KG1 (cell line): ENCODE results near the gene UPK3BL1.
"Not testable (repeated sequence)": the region's sequence is repeated elsewhere in the genome, so short reads cannot be mapped to it uniquely, and the experiment has no call there.

Source experiments
- DNase-seq: peaks from one replicate; lab custom pipeline; 2025; lab: John Stamatoyannopoulos, UW

The UPK3BL1 gene

DNA sequence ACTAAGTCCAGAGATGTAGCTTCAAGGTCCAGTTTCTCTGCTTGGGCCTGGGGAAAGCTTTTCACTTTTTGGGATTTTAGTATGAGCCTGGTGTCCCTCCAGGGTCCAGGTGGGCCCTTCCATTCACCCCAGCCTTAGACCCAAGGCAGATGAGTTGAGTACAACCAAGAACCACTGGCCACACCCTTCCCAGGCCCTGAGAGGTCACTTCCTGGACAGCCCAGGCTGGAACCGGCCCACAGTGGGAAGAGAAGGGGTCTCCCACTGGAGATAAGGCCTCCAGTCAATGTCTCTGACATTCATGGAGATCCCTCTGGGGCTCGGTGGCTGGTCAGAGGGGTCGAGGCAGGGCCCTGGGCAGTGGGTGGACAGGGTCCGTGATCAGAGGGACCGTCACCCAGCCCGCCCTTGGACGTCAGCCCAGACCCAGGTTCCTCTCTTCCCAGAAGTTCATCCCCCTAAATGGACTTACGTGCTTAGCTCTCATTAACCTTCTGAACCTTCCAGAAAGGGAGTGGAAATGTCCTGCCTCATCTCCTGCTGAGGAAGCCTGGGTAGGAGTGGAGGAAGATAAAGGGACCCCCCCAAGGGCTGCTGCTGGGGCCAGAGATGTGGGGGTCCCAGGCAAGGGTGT, 15.2 kb downstream of the UPK3BL1 start:
- DNase-seq, result not testable (repeated sequence)

DNA sequence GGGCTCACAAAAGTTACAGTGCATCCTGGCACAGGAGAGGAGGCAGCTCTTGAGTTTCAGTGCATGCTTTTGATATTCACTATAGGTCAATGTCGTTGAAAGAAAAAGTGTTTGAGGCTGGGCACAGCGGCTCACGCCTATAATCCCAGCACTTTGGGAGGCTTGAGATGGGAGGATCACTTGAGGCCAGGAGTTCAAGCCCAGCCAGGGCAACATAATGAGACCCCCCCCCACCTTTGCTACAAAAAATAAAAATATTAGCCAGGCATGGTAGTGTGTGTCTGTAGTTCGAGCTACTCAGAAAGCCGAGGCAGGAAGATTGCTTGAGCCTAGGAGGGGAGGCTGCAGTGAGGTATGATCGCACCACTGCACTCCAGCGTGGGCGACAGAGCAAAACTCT, 24.5 kb downstream of the UPK3BL1 start:
- DNase-seq, result not testable (repeated sequence)

DNA sequence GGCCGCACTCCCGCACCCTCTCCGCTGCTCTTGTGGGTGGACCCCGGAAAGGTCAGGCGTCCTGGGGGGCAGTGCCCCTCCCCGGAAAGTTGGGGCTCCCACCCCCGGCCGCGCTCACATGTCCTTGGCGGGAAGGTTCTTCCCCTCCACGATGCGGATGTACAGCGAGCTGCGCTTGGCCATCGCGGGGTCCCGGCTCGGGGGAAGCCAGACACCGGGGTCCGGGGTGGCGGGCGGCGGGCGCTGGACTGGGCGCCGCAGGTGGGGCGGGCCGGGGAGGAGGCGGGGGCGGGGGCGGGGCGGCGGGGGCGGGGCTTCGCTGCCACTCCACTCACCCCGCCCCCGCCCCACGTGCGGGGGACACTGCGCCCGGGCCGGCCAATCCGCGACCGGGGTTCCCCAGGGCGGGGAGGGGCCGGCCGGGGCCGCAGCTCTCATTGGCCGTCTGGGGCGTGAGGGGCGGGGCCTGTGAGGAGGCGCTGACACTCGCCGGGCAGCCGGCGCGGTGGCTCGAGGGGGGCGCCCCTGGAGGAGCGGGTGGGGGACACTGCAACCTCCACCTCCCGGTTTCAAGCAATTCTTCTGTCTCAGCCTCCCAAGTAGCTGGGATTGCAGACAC, 26.0 kb downstream of the UPK3BL1 start, which contains the start of gene RASA4:
Gene RASA4, minus strand, starts transcription at position 250 of the 619 bp plus-strand sequence. Its CDS starts 67 bp downstream, at position 183.
- not testable (repeated sequence) for DNase-seq

DNA sequence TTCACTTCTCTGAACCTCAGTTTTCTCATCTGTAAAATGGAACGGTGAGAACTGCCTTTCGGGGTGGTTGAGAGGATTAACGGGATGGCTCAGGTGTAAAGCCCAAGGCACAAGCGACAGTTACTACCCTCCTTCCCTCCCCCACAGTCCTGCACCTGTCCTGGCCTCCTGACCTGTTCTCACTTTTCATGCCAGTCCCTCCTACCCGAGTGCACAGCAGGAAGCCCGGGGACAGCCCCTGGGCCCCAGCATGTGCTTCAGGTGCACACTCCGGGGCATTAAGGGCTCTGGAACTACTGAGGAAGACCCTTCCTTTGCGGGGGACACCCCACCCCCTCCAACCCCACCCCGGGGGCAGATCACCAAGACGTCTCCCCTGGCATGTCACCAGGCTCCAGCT, 26.7 kb downstream of the UPK3BL1 start:
- DNase-seq, result not testable (repeated sequence)

DNA sequence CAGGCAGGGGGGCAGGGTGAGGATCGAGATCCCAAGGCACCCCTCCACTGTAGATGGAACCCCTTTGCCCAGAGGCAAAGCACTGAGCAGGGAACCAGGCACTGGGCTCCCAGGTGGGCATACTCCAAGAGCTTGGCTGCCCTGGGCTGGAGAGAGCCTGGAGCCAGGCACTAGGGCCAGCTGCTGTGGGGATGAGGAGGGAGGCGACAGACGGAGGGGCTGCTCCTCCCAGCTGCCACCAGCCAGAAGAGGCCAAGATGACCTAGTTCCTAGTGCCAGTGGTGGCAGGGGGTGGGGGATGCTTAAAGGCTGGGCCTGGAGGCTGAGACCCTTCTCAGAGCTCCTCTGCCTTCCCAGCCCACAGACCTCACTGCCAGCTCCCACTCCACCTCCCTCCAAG, 27.7 kb downstream of the UPK3BL1 start:
- not testable (repeated sequence) for DNase-seq

DNA sequence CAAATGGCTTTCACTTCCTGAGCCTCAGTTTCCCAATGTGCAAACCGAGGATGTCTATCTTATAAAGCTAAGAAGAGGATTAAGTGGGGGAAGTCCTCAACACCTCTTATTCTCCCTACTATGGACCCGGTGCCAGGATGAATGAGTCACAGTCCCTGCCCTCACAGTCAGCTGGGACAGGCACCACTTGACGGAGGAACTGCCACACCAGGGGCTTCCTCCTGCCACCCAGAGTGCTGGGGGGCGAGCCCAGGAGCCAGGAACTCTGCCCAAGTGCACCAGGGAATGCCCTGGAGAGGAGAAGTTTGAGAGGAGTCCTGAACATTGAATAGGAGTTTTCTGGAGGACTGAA, 28.3 kb downstream of the UPK3BL1 start:
- DNase-seq, result not testable (repeated sequence)

DNA sequence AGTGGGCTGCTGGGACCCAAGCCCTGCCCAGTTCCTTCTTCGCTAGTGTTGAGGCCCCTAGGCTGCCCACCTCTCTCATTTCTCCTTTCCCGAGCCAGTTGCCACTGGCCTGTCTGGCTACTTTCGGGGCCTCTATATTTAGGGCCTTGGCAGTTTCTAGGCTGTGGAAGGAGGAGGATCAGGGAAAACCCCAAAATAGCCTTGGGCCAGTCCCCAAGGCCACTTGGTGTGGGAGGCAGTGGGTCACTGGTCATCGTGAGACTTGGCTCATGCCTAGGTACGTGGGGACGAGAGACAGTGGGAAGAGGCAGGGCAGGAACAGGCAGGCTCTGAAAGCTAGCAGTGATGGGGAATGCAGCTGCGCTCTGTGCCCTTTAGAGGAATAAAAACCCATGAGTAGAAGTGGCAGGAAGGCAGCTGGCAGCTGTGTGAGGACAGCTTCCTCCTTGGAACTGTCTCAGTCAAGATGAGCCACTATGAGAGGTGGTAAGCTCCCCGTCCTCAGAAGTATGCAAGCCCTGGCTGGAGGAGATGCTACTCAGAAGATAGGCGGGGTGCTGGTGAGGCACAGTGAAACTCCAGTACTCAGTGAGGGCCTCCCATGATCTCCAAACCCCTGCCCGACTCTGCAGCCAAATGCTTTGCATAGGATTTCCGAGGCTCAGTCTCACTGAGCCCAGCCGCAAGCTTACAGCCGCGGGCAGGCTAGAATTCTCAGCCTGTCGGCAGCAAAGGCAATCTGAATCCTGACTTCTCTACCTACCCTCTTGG, 28.8 kb downstream of the UPK3BL1 start:
- DNase-seq, result not testable (repeated sequence)

DNA sequence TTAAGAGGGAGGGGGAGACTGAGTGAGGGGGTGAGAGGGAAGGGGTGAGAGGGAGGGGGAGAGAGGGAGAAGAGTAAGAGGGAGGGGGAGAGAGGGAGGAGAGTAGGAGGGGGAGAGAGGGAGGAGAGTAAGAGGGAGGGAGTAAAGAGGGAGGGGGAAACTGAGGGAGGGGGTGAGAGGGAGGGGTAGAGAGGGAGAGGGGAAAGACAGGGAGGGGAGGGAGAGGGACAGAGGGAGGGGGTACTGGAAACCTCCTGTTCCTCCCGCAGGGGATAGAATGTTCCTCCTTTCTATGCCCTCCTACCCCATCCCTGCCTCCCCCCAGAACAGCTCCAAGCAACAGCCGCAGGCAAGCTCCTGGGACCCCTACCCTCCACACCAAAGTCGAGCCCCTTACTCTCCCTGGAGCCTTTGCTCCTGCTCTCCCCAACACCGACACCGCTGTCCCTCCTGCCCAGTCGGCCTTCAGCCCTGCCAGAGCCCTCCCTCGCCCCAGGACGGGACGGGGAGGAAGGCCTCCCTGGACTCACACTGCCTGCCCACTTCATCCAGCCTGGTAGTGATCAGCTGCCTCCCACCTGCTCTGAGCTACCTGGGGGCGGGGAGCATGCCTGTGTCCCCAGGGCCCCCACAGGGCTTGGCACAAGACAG, 30.8 kb downstream of the UPK3BL1 start:
- not testable (repeated sequence) for DNase-seq

DNA sequence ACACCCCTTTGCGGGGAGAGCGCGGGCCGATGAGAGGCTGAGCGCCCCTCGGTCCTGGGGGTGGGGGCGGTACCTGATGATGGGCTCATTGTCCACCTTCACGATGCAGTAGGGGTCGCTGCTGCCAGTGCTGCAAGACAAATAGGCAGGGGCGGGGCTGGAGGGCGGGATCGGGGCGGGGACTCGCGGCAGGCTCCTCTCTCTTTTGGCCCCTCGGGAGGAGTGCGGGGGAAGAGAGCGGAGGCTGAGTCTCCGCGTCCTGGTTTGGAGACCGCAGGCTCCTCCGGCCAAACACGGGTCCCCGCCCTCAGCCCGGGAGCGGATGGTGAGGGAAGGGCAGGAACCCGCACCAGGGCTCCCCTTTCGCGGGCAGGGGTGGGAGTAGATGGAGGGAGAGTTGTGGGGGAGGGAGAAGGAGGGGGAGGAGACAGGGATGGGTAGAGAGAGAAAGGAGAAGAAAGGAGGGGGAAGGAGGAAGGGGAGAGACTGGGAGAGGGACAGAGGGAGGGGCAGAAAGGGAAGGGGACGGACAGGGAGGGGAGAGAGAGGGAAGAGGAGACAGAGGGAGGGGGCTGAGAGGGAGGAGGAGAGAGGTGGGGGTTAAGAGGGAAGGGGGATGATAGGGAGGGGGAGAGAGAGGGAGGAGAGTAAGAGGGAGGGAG, 31.4 kb downstream of the UPK3BL1 start:
- DNase-seq, result not testable (repeated sequence)

DNA sequence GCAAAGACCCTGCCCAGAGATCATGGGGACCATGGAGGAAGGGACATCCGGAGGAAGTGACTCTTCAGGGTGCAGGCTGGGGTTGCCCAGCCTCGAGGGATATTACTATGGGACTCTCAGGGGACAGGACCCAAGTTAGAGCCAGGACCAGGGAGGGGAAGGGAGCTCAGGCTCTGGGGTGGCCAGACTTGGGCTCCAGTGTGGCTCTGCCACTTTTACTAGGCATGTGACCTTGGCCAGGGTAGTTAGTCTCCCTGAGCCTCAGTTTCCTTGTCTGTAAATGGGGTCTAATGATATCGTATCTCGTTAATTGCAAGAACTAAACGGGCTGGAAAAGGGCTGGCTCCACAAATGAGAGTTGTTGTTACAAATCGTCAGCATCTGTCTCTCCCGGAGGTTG, 32.1 kb downstream of the UPK3BL1 start:
- not testable (repeated sequence) for DNase-seq

DNA sequence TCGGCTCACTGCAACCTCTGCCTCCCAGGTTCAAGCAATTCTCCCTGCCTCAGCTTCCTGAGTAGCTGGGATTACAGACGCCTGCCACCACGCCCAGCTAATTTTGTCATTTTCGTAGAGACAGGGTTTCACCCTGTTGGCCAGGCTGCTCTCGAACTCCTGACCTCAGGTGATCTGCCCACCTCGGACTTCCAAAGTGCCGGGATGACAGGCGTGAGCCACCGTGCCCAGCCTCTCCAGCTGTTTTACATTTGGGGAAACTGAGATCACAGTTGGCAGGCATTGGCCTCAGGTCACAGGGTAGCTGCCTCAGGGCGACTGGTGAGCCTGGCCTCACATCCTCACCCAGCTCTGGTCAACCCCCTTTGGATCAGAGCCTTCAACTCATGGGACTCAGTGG, 32.9 kb downstream of the UPK3BL1 start:
- not testable (repeated sequence) for DNase-seq

DNA sequence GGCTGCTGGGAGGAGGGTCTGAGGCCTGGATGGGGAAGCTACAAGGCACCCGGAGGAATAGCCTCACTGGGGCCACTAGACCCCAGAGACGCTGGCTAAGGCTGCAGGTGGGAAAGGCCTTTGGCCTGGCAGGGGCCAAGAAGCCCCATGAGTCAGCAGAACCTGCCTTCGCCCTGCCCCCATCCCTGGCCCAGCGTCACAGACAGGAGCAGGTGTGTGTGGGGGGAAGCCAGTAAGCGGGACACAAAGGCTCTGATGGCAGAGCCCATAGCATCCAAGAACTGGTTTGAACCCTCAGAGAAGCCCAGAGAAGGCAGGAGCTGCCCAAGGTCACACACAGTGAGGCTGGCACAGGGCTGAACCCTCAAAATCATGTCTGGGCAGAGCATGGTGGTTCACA, 35.7 kb downstream of the UPK3BL1 start:
- not testable (repeated sequence) for DNase-seq

DNA sequence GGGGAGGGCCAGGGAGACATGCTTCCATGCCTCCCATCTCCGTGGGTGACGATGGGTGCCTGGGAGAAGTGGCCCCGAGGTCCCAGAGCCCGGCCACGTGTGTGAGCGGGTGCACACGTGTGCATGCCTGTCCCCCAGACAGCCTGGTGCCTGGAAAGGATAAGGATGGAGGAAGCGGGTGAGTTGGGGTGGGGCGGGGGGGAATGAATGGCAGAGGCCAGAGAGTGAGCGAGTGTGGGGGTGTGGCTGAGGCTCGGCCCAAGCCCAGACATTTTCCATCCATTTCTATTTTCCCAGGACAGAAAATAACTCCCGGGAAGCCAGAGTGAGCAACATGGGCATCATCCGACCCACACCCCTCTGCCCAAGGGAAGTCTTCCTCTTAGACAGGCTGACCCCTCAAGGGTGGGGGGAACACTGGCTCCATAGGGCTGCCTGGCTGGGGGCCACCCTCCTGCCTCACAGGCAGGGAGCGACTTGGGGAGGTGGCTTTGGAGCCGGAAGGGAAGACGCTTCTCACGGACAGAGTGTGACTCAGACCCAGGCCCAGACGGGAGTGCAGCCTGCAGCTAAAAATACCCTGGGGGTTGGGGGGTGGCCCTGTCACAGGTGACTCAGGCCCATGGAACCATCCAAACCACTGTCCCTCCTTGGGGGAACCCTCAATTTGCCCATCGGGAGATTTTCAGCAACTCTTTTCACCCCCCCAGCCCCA, 38.0 kb downstream of the UPK3BL1 start:
- DNase-seq, result not testable (repeated sequence)

DNA sequence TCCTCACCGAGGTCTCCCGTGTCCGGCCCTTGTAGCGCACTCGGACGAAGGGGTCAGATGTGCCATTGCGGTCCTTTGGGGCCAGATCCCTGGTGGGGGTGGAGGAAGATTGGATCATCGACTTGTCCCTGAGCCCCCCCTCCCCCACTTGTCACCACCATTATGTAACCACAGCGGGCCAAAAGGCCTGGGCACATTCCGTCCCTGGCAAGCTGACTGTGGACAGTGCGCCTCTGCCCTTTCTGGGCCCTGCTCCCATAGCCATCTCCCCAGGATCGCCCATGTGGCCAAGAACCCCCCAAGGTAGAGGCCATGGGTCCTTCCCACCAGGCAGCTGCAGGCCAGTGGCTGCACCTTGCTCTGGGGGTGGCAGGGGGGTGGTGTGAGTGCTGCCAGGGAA, 40.3 kb downstream of the UPK3BL1 start:
- DNase-seq, result not testable (repeated sequence)

DNA sequence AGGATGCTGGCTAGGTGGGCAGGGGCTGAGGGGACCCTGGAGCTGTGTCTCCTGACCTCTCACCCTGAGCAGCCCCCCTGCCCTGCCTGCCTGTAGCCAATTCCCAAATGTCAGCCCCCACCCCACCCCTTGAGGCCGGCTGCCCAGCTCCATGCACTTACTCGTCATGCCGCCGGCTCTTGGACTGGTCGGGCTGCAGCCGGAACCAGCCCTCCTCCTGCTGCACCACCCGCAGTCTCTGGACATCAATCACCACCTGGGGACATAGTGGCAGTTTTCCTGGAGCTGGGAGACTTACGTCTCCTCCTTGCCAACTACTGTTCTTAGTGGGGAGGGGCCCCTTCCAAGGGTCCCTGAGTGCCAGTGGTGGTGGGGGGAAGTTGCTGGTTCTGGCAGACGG, 42.9 kb downstream of the UPK3BL1 start:
- not testable (repeated sequence) for DNase-seq

DNA sequence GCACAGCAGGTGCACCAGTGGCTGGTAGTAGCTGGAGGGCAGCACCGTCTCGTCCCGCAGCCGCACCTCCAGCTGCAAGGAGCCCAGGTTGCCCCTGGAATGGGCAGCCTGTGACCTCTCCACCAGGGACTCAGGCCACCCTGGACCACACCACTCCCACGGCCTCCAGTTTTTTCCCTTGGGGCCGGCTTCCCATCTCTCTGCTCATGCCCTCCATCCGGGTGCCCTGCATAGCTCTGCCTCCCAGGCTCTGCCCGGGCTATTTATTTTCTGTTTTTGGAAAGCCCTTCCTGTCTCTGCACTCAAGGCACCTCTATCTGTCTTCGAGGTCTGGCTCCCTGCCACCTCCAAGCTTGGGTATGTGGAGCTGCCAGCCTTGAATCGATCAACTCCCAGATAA, 46.6 kb downstream of the UPK3BL1 start:
- not testable (repeated sequence) for DNase-seq

DNA sequence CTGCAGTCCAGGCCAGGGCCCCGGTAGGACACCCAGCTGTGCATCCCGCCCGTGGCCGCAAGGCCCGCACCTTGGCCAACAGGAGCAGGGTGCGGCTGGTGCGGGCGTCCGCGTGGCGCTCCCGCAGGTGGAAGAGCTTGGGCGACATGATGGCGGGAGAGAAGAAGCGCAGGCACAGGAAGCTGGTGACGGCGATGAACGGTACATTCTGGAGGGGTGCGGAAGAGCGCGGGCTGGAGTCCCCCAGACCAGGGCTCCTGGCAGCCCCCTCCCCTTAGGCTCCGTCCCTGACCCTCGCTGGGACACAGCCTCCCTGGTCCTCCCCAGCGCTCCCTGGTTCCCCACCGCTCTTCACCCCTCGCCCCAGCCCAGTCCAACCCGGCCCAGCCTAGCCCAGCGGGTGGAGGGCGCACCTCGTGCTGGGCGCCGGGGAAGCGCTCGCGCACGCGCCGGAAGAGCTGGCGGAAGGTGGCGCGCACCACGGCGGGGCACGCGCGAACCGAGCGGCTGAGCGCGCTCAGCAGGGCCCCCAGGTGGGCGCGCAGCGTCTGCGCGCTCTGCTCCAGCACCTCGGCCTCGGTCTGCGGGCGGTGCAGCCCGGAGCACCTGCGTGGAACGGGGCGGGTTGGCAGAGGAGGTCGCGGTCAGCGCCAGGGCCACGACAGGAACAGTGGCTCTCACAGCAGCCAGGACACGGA, 48.8 kb downstream of the UPK3BL1 start:
- not testable (repeated sequence) for DNase-seq

DNA sequence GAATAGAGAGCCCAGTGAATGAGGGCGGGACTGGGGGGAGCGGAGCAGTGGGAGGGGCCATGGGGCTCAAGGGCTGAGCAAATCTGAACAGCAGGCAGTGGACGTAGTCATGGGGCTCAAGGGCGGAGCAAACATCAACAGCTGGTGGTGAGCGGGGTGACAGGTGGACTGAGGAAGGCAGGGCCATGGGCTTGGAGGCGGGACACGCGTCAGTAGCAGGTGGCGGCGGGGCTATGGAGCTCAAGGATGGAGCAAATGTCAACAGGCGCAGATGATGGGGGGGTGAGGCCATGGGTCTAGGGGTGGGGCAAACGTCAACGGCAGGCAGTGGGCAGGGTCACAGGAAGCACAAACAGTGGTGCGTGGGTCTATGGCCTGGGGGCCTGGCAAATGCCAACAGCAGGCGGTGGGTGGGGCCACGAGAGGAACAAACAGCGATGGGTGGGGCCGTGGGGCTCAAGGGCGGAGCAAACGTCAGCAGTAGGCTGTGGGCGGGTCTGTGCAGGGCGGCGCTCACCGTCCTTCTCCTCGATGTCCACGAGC, 50.0 kb downstream of the UPK3BL1 start:
- not testable (repeated sequence) for DNase-seq

DNA sequence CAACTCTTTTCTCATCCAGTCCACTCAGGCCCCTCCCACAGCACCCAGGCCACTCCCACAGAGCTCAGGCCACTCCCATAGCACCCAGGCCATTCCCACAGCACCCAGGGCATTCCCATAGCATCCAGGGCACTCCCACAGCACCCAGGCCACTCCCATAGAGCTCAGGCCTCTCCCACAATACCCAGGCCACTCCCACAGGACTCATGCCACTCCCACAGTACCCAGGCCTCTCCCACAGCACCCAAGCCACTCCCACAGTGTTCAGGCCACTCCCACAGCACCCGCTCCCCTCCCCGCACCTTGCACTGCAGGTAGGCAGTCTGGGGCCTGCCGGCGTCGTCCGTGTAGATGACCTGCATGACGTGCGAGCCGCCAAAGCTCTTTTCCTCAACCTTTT, 52.7 kb downstream of the UPK3BL1 start:
- DNase-seq, result not testable (repeated sequence)
